GM12874 (cell line): ENCODE measurements around the gene NMNAT2.

Experiments
- CTCF ChIP-seq: IDR thresholded peaks from 2 replicates; pipeline ENCODE4 v1.5.1; 2011; ENCODE audit warnings: low read depth, mild to moderate bottlenecking, control low read depth, low read length, moderate library complexity; ENCODE audit not compliant: insufficient read depth

NMNAT2 gene

GRCh38 chr1:183218971-183219615, 199.1 kb downstream of the NMNAT2 start:
- TF ChIP-seq CTCF: no peak

- TF ChIP-seq CTCF: no peak
These were observed 200.1 kb downstream of the NMNAT2 start for GRCh38 chr1:183218027-183218618.

GRCh38 chr1:183215936-183216335, 202.2 kb downstream of the NMNAT2 start:
- no peak for TF ChIP-seq CTCF

- no peak for TF ChIP-seq CTCF
These were observed 203.0 kb downstream of the NMNAT2 start for GRCh38 chr1:183215076-183215720.

- TF ChIP-seq CTCF: no peak
These were observed 203.9 kb downstream of the NMNAT2 start for GRCh38 chr1:183214021-183214970.

- no peak for TF ChIP-seq CTCF
These were observed 205.3 kb downstream of the NMNAT2 start for GRCh38 chr1:183212870-183213269.

- TF ChIP-seq CTCF: no peak
These were observed 207.5 kb downstream of the NMNAT2 start for GRCh38 chr1:183210681-183211080.
